ENCODE results near the gene SORBS1.

DNA sequence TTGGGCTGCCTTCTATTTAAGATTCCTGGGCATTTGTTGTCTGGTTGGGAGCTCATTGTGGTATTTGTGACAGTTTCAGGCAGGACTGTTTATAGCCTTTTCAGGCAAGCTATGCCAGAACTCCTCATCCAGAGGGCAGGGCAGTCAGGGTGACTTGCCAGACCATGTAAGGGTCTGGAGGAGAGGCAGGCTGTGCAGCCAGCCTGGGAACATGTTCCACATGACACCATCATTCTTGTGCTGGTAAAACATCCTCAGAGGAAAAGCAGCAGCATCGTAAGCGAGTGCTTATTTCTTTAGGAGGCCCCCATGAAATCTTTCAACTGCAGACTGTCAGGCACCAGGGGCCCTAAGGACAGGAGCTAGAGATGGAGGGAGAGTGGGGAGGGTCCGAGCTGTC, 44.0 kb upstream of the SORBS1 start:
- TF ChIP-seq, protein P1, sequence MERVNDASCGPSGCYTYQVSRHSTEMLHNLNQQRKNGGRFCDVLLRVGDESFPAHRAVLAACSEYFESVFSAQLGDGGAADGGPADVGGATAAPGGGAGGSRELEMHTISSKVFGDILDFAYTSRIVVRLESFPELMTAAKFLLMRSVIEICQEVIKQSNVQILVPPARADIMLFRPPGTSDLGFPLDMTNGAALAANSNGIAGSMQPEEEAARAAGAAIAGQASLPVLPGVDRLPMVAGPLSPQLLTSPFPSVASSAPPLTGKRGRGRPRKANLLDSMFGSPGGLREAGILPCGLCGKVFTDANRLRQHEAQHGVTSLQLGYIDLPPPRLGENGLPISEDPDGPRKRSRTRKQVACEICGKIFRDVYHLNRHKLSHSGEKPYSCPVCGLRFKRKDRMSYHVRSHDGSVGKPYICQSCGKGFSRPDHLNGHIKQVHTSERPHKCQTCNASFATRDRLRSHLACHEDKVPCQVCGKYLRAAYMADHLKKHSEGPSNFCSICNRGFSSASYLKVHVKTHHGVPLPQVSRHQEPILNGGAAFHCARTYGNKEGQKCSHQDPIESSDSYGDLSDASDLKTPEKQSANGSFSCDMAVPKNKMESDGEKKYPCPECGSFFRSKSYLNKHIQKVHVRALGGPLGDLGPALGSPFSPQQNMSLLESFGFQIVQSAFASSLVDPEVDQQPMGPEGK (tag by site-specific recombination; IDR thresholded peaks at IDR 0.05) = no peak
- TF ChIP-seq ZNF274 (IDR thresholded peaks at IDR 0.05; ENCODE audit: low read length) (no peak), ZNF274 (tag by site-specific recombination; IDR thresholded peaks at IDR 0.05; ENCODE audit: borderline replicate concordance) (no peak)

Measured in HEK293 (cell line).